HEK293 (cell line): Measurements from ENCODE around the gene BSDC1.

Source experiments
- CTCF ChIP-seq: fragments of 450-650 bp; formaldehyde crosslinking; IDR thresholded peaks from 2 replicates; pipeline ENCODE4 v1.5.1; 2016; ENCODE audit warnings: missing biosample characterization, missing genetic modification characterization
- ZNF600 ChIP-seq: fragments of 450-650 bp; formaldehyde crosslinking; IDR thresholded peaks from 2 replicates; pipeline ENCODE4 v1.5.1; 2016; ENCODE audit warnings: missing biosample characterization, missing genetic modification characterization
- ZNF621 ChIP-seq: fragments of 450-650 bp; formaldehyde crosslinking; IDR thresholded peaks from 2 replicates; pipeline ENCODE4 v1.5.1; 2017; ENCODE audit warnings: missing biosample characterization, missing genetic modification characterization
- ZNF777 ChIP-seq: fragments of 450-650 bp; formaldehyde crosslinking; IDR thresholded peaks from 2 replicates; pipeline ENCODE4 v1.5.1; 2017; ENCODE audit warnings: missing biosample characterization, missing genetic modification characterization, borderline replicate concordance
- ZNF785 ChIP-seq: fragments of 450-650 bp; formaldehyde crosslinking; IDR thresholded peaks from 2 replicates; pipeline ENCODE4 v1.5.1; 2016; ENCODE audit warnings: missing biosample characterization, missing genetic modification characterization
- TF ChIP-seq, protein P1 (sequence below): fragments of 450-650 bp; formaldehyde crosslinking; optimal IDR thresholded peaks from 2 replicates; pipeline ENCODE3; 2016; ENCODE audit warnings: missing biosample characterization, mild to moderate bottlenecking, missing genetic modification characterization
- TF ChIP-seq, protein P2 (sequence below): fragments of 450-650 bp; formaldehyde crosslinking; IDR thresholded peaks from 2 replicates; pipeline ENCODE4 v1.5.1; 2016; ENCODE audit warnings: missing biosample characterization, missing genetic modification characterization

- TF ChIP-seq ZNF621 (tag by site-specific recombination) (no peak), CTCF (tag by site-specific recombination) (no peak), ZNF785 (tag by site-specific recombination) (no peak), ZNF777 (tag by site-specific recombination) (no peak), ZNF600 (no peak)
- TF ChIP-seq, protein P1, sequence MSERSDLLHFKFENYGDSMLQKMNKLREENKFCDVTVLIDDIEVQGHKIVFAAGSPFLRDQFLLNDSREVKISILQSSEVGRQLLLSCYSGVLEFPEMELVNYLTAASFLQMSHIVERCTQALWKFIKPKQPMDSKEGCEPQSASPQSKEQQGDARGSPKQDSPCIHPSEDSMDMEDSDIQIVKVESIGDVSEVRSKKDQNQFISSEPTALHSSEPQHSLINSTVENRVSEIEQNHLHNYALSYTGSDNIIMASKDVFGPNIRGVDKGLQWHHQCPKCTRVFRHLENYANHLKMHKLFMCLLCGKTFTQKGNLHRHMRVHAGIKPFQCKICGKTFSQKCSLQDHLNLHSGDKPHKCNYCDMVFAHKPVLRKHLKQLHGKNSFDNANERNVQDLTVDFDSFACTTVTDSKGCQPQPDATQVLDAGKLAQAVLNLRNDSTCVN: no peak
- TF ChIP-seq, protein P2, sequence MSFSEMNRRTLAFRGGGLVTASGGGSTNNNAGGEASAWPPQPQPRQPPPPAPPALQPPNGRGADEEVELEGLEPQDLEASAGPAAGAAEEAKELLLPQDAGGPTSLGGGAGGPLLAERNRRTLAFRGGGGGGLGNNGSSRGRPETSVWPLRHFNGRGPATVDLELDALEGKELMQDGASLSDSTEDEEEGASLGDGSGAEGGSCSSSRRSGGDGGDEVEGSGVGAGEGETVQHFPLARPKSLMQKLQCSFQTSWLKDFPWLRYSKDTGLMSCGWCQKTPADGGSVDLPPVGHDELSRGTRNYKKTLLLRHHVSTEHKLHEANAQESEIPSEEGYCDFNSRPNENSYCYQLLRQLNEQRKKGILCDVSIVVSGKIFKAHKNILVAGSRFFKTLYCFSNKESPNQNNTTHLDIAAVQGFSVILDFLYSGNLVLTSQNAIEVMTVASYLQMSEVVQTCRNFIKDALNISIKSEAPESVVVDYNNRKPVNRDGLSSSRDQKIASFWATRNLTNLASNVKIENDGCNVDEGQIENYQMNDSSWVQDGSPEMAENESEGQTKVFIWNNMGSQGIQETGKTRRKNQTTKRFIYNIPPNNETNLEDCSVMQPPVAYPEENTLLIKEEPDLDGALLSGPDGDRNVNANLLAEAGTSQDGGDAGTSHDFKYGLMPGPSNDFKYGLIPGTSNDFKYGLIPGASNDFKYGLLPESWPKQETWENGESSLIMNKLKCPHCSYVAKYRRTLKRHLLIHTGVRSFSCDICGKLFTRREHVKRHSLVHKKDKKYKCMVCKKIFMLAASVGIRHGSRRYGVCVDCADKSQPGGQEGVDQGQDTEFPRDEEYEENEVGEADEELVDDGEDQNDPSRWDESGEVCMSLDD (tag by site-specific recombination): no peak
Measured at GRCh38 chr1:32406629-32407111, 12.4 kb upstream of the BSDC1 start.
